ENCODE results near the gene GPR162.

DNA sequence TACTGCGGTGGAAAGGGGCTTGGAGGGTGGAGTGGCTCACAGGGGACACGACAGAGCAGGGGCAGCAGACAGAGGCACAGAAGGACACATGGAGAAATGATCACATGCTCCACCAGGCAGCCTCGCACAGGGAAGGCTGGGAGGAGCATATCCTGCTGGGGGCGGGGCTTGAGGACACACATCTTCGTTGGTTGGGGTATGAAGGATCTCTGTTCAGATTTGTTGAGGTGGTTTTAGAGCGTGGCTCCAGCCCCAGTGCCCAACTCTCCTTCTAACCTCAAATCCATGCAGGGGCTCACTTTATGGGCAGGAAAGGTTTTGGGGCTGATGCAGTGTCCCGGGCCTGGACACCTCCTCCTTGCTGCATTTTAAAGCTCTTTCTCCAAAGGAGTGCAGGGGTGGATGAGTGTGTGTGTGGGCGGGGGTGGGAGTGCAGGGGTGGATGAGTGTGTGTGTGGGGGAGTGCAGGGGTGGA is 5.9 kb downstream of the GPR162 start:
- no peak for TF ChIP-seq CTCF (IDR thresholded peaks at IDR 0.05; ENCODE audit: low read depth, low read length, poor library complexity, severe bottlenecking)
- no peak for TF ChIP-seq EZH2phosphoT487 (IDR thresholded peaks at IDR 0.05; ENCODE audit: borderline replicate concordance, low read length)
